ENCODE data around the gene LBX1. TPM values are rescaled to one million over a fixed set of nuclear protein-coding genes. Genes with fewer than 3 reads are reported as not detected.

Gene LBX1
- total RNA-seq, 1 donor from 2014 or later: 4.7 TPM

GRCh38 chr10:101223274-101224059, 5.8 kb downstream of the LBX1 start:
- Mint-ChIP-seq H3K4me1 (ENCODE audit: unreplicated experiment) (peaks cover 28% of the 10 kb centered on the region), H3K27ac (no peak overlapping the region), H3K9me3 (no peaks in the 10 kb centered on the region), H3K4me3 (peak overlapping the region; percentile 58), H3K36me3 (peaks cover 4% of the 10 kb centered on the region), H3K27me3 (peaks cover 91% of the 10 kb centered on the region)
- no peak for TF ChIP-seq CTCF (conservative IDR thresholded peaks at IDR 0.05)
- no peak for DNase-seq (ENCODE audit: extremely low spot score, unreplicated experiment)

GRCh38 chr10:101222683-101223273, 6.5 kb downstream of the LBX1 start:
- Mint-ChIP-seq H3K4me3 (peak overlapping the region; percentile 54), H3K27me3 (peaks cover 92% of the 10 kb centered on the region), H3K9me3 (no peaks in the 10 kb centered on the region), H3K36me3 (peaks cover 4% of the 10 kb centered on the region), H3K27ac (no peak overlapping the region), H3K4me1 (ENCODE audit: unreplicated experiment) (peaks cover 26% of the 10 kb centered on the region)
- TF ChIP-seq CTCF (conservative IDR thresholded peaks at IDR 0.05): no peak
- no peak for DNase-seq (ENCODE audit: extremely low spot score, unreplicated experiment)

GRCh38 chr10:101221963-101222531, 7.2 kb downstream of the LBX1 start:
- H3K27me3 Mint-ChIP-seq: peaks cover 94% of the 10 kb centered on the region
- H3K36me3 Mint-ChIP-seq: peaks cover 4% of the 10 kb centered on the region
- DNase-seq (ENCODE audit: extremely low spot score, unreplicated experiment): no peak
- H3K9me3 Mint-ChIP-seq: no peaks in the 10 kb centered on the region
- peak overlapping the region; percentile 71 for H3K27ac Mint-ChIP-seq
- no peak for TF ChIP-seq CTCF (conservative IDR thresholded peaks at IDR 0.05)
- H3K4me3 Mint-ChIP-seq: peak overlapping the region; percentile 76
- H3K4me1 Mint-ChIP-seq (ENCODE audit: unreplicated experiment): peaks cover 22% of the 10 kb centered on the region

GRCh38 chr10:101221549-101221948, 7.7 kb downstream of the LBX1 start:
- Mint-ChIP-seq H3K9me3 (no peaks in the 10 kb centered on the region), H3K27ac (peak overlapping the region; percentile 71), H3K4me1 (ENCODE audit: unreplicated experiment) (peaks cover 22% of the 10 kb centered on the region), H3K4me3 (peak overlapping the region; percentile 58), H3K36me3 (peaks cover 4% of the 10 kb centered on the region), H3K27me3 (peaks cover 96% of the 10 kb centered on the region)
- DNase-seq (ENCODE audit: extremely low spot score, unreplicated experiment): no peak
- TF ChIP-seq CTCF (conservative IDR thresholded peaks at IDR 0.05): no peak

- peak overlapping the region; percentile 46 for H3K4me3 Mint-ChIP-seq
- H3K27me3 Mint-ChIP-seq: peaks cover 96% of the 10 kb centered on the region
- no peaks in the 10 kb centered on the region for H3K9me3 Mint-ChIP-seq
- TF ChIP-seq CTCF (conservative IDR thresholded peaks at IDR 0.05): no peak
- peaks cover 4% of the 10 kb centered on the region for H3K36me3 Mint-ChIP-seq
- H3K4me1 Mint-ChIP-seq (ENCODE audit: unreplicated experiment): peaks cover 19% of the 10 kb centered on the region
- H3K27ac Mint-ChIP-seq: no peak overlapping the region
- no peak for DNase-seq (ENCODE audit: extremely low spot score, unreplicated experiment)
These were observed 9.3 kb downstream of the LBX1 start for GRCh38 chr10:101219946-101220451.
